HL-60/S4 treated with phorbol 12-myristate 13-acetate at 8.2 ng/mL for 4 days and 3 days (cell line): Measurements from ENCODE around the gene TCF3.

ENCODE experiments used
- in situ Hi-C: fragments of 300-500 bp; cut with MboI; formaldehyde crosslinking; loops from 2 replicates; pipeline ENCODE4 v1.15.0; 2022; ENCODE audit warnings: low sequenced_read_pairs

Gene TCF3

DNA sequence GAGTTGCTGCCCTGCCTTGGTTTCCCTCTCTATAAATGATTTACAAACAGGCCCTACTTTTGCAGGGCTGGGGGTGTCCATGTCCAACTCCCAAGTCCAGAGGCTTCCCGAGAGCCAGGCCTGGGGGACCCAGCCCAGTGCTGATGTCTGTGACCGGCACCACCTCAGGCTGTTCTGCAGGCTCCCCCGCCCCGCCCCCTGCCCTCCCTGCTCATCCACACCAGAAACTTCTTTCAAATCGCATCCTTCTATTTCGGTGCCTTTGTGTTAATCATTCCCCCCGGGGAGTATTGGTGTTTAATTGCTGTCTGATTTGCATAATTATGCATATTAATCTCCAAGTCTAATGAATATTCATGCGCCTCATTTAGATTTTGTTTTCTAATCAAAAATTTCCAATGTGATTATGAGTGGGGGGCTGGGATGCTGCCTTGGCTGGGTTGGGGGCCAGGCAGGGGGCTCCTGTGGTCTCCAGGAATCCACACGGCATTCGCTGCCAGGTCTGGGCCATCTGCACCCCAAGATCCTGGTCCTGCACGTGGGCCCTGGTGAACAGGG lies 19.1 kb downstream of the TCF3 start:
- in situ Hi-C loops: no loop called here

DNA sequence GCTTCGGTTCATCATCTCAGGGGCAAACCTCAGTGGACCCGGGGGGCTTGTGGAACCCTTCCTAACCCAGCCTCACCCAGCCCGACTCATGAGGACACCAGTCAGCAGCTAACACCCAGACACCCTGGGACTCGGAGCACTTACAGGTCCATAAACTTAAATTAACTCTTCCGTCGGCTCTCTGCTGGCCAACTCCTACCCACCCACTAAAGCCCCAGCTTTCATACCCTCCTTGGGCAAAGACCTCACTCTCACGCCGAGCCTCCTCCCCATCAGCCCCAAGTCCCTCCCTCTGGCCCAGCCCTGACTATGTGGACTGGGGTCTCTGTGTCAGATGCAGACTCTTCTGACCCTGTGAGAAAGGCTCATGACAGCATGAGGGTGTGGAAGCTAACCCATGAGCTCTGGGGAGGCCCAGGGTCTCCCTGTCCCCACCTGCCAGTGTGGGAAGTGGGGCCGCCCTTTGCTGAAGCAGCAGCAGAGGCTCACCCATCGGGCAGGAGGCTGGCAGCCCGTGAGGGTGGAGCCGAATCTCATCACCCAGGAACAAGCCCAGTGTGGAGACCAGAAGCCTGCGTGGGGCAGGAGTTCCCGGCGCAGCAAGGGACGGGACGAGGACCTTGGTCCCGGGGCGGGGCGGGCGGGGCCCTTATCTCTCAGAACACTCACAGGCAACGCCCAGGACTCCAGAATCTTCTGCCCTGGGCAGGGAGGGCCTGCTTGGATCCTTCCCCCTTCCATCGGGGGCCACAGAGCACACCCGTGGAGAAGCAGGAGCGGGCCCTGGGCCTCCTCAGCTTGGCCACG lies 19.8 kb downstream of the TCF3 start:
- in situ Hi-C loops: no loop called here

GRCh38 chr19:1631557-1632100 lies 20.8 kb downstream of the TCF3 start:
- in situ Hi-C loops: no loop called here

GRCh38 chr19:1630811-1631210 lies 21.6 kb downstream of the TCF3 start:
- in situ Hi-C loops: no loop called here

- in situ Hi-C loops: no loop called here
Measured at GRCh38 chr19:1630012-1630411, 22.4 kb downstream of the TCF3 start.

DNA sequence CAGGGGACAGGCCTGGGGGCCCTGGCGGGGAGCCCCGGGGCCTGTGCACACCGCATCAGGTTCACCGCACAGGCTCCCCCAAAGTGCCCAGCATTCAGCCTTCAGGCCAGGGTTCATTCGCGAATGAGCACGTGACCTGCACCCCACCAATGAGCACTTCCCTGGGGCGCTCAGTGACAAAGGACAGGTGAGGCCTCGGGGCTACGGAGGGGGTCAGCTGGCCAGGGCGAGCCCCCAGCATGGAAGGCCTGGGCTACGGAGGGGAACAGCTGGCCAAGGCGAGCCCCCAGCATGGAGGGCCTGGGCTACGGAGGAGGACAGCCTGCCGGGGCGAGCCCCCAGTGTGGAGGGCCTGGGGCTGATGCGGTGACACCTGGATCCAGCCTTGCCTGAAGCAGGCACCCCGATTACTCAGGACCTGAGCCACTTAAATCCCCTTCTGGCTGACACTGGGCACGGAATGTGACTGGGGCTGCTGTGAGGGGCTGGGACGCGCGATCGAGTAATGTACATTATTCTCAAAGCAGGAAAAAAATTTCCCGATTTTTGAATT lies 23.1 kb downstream of the TCF3 start:
- in situ Hi-C loops: no loop called here

DNA sequence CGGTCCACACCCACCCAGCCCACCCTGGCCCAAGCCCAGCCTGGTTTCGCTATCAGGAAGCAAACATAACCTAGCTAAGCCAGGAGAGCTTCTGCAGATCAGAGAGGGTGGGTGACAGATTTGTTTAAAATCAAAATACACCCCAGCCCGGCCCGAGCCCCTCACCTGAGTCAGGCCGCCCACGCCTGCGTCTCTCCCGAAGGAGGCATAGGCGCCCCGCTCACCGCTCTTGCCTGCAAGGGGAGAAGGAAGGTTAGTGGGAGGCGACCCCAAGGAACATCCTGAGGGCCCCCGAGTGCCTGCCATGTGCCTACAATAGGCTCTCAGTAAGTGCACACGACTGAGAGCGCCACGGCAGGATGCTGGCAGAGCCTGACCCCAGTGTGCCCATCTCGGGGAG lies 25.2 kb downstream of the TCF3 start:
- in situ Hi-C loops: no loop called here

DNA sequence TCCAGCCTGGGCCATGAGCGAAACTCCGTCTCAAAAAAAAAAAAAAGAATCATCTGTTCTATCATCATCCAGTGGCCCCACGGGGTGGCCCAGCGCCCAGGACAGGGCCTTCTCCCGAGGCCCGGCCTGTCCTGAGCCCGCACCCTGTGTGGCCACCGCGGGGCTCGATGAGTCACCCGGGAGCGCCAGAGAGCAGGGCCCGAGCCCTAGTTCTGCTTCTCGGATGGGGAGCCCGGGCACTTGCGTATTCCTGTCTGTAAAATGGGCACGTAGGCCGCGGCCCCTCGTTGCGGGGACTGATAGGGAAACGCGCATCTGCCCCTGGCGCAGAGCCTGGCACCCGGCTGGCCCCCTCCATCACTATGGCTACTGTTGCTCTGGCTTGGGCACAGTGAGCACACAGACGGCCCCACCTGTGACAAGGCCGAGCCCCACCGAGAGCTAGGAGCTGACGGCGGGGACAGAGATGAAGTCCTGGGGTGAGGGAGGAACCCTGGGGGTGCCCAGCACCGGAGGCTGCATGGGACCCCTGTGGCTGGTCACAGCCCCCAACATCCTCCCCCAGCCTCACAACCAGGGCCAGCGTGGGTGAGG lies 25.9 kb downstream of the TCF3 start:
- in situ Hi-C loops: no loop called here

GRCh38 chr19:1624458-1624857 lies 28.0 kb downstream of the TCF3 start:
- in situ Hi-C loops: no loop called here

GRCh38 chr19:1622541-1622940 lies 29.9 kb downstream of the TCF3 start:
- in situ Hi-C loops: no loop called here

- in situ Hi-C loops: no loop called here
Measured at GRCh38 chr19:1622007-1622406, 30.4 kb downstream of the TCF3 start.

DNA sequence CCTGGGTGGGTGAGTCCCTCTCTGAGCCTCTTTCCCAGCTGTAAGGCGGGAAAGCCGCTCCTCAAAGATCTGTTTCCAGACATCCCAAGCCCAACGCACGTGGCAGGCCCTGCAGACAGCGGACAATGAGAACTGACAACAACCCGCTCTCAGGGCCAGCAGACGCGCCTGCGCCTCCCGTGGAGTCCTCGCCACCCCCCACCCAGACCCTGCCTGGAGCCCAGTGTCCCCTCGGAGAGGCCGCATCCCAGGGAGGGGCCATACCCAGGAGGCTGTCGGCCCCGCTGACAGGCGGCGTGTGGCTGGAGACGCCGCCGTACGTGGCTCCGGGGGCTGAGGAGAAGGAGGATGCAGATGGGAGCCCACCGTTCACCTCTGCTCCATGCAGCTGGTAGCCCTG lies 30.8 kb downstream of the TCF3 start:
- in situ Hi-C loops: no loop called here

DNA sequence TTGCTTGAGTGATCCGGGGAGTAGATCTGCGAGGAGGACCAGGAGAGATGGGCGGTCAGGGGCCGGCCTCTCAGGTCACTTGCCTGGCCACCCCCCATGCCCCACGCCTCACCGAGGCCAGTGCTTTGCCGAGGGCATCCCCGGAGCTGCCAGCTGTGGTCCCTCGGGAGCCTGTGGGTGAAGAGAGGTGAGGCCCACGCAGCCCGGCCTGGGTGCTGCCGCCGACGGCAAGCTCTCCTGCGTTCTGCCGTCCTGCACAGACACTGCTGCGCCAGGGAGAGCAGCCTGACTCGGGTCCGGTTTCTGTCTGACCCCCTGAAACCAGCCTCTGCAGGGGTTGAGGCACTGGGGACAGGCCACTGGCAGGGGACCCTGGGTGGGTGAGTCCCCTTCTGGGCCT lies 31.4 kb downstream of the TCF3 start:
- in situ Hi-C loops: no loop called here

- in situ Hi-C loops: no loop called here
Measured at GRCh38 chr19:1620502-1620901, 31.9 kb downstream of the TCF3 start.

DNA sequence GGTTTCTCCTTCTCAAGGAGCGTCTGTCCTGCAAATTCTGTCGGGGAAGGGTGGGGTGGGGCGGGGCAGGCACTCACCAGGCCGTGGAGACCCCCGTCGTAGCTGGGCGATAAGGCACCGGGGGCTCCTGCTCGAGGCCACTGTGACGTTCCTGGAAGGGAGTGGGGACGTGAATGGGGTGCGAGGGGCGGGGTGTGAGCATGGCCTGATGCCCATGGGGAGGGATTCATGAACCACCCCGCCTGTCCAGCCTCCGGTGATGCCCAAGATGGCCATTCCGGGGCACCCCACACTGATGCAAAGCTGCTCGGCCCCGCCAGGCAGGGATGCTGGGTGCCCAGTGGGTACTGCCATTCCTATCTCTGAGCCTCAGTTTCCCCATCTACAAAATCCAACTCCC lies 32.7 kb downstream of the TCF3 start:
- in situ Hi-C loops: no loop called here

- in situ Hi-C loops: no loop called here
Measured at GRCh38 chr19:1619094-1619439, 33.3 kb downstream of the TCF3 start.

GRCh38 chr19:1618157-1619093 lies 34.0 kb downstream of the TCF3 start:
- in situ Hi-C loops: no loop called here

GRCh38 chr19:1616875-1617274 lies 35.5 kb downstream of the TCF3 start:
- in situ Hi-C loops: no loop called here

GRCh38 chr19:1616396-1616795 lies 36.0 kb downstream of the TCF3 start:
- in situ Hi-C loops: no loop called here

DNA sequence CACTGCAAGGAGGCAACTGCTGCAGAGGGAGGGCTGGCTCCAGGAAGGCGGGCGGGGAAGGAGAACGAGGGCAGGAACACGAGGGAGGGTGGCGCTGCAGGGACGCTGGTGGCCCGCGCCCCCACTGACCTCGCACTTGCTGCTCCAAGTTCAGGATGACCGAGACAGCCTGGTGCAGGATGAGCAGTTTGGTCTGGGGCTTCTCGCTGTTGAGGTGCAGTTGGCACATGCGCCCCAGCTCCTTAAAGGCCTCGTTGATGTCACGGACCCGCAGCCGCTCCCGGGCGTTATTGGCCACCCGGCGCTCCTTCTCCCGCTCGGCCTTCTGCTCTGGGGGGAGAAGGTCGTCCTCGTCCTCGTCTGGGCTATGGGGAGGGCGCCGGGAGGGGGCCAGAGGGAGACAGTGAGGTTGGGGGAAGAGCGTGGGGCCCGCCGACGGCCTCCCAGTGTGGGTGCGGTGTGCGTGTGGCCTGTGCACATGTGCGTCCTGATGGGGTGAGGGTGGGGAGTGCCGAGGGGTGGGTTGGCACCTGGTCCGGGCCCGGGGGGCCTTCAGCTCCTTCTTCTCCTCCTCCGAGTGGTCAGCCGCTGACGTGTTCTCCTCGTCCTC lies 37.2 kb downstream of the TCF3 start:
- in situ Hi-C loops: no loop called here
